K562 (cell line): ENCODE measurements around the gene EXT2.

Experiments
- PTTG1 ChIP-seq: fragments of 450-650 bp; IDR thresholded peaks from 2 replicates; pipeline ENCODE4 v1.6.1; 2016; ENCODE audit warnings: low read depth, mild to moderate bottlenecking, missing genetic modification characterization, missing compliant biosample characterization
- ZNF274 ChIP-seq: IDR thresholded peaks from 2 replicates; pipeline ENCODE4 v1.6.1; 2011; ENCODE audit warnings: low read depth, mild to moderate bottlenecking, low read length, moderate library complexity, borderline replicate concordance

- no peak for TF ChIP-seq PTTG1
- no peak for TF ChIP-seq ZNF274
Observed at GRCh38 chr11:44108260-44108659, 12.8 kb downstream of the EXT2 start.
